PC-3 (cell line): ENCODE results near the gene HGS.

Experiments
- EZH2 ChIP-seq: fragments of 300-600 bp; sonication (generic); IDR thresholded peaks from one replicate; pipeline ENCODE4 v1.6.1; 2017; ENCODE audit warnings: antibody characterized with exemption, mild to moderate bottlenecking, low read length; ENCODE audit not compliant: unreplicated experiment
- TF ChIP-seq, protein P1 (sequence below): fragments of 300-600 bp; sonication (generic); conservative IDR thresholded peaks from 2 replicates; pipeline ENCODE4 v1.5.1; 2017; ENCODE audit warnings: antibody characterized with exemption, low read depth, mild to moderate bottlenecking, low read length

GRCh38 chr17:81713556-81714411 lies 30.0 kb downstream of the HGS start:
- TF ChIP-seq, protein P1, sequence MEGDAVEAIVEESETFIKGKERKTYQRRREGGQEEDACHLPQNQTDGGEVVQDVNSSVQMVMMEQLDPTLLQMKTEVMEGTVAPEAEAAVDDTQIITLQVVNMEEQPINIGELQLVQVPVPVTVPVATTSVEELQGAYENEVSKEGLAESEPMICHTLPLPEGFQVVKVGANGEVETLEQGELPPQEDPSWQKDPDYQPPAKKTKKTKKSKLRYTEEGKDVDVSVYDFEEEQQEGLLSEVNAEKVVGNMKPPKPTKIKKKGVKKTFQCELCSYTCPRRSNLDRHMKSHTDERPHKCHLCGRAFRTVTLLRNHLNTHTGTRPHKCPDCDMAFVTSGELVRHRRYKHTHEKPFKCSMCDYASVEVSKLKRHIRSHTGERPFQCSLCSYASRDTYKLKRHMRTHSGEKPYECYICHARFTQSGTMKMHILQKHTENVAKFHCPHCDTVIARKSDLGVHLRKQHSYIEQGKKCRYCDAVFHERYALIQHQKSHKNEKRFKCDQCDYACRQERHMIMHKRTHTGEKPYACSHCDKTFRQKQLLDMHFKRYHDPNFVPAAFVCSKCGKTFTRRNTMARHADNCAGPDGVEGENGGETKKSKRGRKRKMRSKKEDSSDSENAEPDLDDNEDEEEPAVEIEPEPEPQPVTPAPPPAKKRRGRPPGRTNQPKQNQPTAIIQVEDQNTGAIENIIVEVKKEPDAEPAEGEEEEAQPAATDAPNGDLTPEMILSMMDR = no peak
- TF ChIP-seq EZH2 = no peak
